C4-2B (cell line): Measurements from ENCODE around the gene ADAM29.
"Not testable (repeated sequence)": the region's sequence is repeated elsewhere in the genome, so short reads cannot be mapped to it uniquely, and the experiment has no call there.

Experiments used
- H3K27ac ChIP-seq: fragments of 450-650 bp; 2 replicates; pipeline ENCODE4 v1.5.1; 2017
- ZFX ChIP-seq: fragments of 450-650 bp; IDR thresholded peaks from 2 replicates; pipeline ENCODE4 v1.6.1; 2017
- TF ChIP-seq, protein P1 (sequence below): fragments of 450-650 bp; conservative IDR thresholded peaks from 2 replicates; pipeline ENCODE4 v1.5.1; 2017; ENCODE audit warnings: mild to moderate bottlenecking

ADAM29 gene

DNA sequence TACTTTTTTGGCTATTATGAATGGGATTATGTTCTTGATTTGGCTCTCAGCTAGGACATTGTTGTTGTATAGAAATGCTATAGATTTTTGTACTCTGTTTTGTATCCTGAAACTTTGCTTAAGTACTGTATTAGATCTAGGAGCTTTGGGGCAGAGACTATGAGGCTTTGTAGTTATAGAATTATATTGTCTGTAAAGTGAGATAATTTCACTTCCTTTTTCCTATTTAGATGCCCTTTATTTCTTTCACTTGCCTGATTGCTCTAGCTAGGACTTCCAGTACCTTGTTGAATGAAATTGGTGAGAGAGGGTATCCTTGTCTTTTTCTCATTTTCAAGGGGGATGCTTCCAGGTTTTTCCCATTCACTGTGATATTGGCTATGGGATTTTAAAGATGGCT is 28.1 kb downstream of the ADAM29 start:
- TF ChIP-seq ZFX, result no peak
- TF ChIP-seq, protein P1, sequence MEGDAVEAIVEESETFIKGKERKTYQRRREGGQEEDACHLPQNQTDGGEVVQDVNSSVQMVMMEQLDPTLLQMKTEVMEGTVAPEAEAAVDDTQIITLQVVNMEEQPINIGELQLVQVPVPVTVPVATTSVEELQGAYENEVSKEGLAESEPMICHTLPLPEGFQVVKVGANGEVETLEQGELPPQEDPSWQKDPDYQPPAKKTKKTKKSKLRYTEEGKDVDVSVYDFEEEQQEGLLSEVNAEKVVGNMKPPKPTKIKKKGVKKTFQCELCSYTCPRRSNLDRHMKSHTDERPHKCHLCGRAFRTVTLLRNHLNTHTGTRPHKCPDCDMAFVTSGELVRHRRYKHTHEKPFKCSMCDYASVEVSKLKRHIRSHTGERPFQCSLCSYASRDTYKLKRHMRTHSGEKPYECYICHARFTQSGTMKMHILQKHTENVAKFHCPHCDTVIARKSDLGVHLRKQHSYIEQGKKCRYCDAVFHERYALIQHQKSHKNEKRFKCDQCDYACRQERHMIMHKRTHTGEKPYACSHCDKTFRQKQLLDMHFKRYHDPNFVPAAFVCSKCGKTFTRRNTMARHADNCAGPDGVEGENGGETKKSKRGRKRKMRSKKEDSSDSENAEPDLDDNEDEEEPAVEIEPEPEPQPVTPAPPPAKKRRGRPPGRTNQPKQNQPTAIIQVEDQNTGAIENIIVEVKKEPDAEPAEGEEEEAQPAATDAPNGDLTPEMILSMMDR, result no peak

DNA sequence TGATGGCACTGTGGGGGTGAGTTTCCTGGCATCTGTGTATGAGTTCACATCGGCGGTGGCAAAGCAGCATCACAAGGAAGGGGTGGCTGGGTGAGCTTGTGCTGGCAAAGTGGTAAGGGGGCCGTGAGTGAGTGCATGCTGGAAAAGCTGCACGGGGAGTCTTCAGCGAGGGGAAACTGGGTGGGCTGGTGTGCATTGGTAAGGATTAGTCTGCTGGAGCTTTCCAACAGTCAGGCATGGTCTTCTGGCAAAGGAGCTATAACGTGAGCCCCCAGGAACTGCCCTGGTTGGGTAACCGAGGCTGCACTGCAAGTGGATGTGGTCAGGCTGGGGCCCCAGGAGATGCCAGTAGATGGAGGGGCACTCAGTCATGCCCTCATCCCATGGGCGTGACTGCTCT is 30.7 kb downstream of the ADAM29 start:
- TF ChIP-seq ZFX, result no peak
- TF ChIP-seq, protein P1, result no peak

More for the DNA sequence above, 28.1 kb downstream of the ADAM29 start:
- no peak overlapping the region for H3K27ac ChIP-seq

DNA sequence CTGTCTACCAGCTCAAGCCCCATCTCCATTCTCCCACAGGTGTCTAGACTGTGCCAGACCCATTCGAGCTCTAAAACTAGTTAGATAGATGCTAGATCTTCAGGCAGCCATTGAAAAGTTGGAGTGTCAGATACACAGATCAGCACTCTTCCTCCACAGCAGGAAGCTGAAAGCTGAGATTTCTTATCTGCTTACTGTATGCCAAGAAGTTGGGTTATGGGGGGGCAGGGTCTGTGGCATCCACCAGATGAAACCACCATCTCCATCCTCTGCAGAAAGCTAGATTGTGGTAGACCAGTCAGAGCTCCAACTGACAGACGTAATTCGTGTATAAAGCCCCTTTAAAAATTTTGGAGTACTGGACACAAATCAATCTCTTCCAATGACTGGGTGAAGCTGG is 54.8 kb downstream of the ADAM29 start:
- no peak overlapping the region for H3K27ac ChIP-seq
- TF ChIP-seq ZFX, result no peak
- TF ChIP-seq, protein P1, result no peak

More for the DNA sequence above, 30.7 kb downstream of the ADAM29 start:
- H3K27ac ChIP-seq, result no peak overlapping the region

DNA sequence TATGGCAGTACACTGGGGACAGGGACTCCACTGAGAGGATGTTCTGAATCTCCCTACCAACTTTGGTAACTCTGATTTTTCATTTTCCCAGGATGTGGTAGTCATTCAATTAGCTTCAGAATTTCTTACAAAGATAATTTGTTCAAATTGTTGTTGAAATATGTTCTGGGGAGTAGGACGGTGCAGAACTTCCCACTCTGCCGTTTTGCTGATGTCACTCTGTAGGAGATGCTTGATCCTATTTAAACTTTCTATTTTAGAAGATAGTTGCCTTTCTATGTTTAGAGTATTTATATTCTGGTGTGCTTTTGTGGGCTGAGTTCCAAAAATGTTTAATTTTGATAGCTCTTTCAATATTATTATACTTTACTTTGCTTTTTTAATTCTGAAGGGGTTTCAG is 55.2 kb downstream of the ADAM29 start:
- TF ChIP-seq, protein P1, result no peak
- TF ChIP-seq ZFX, result no peak
- no peak overlapping the region for H3K27ac ChIP-seq

DNA sequence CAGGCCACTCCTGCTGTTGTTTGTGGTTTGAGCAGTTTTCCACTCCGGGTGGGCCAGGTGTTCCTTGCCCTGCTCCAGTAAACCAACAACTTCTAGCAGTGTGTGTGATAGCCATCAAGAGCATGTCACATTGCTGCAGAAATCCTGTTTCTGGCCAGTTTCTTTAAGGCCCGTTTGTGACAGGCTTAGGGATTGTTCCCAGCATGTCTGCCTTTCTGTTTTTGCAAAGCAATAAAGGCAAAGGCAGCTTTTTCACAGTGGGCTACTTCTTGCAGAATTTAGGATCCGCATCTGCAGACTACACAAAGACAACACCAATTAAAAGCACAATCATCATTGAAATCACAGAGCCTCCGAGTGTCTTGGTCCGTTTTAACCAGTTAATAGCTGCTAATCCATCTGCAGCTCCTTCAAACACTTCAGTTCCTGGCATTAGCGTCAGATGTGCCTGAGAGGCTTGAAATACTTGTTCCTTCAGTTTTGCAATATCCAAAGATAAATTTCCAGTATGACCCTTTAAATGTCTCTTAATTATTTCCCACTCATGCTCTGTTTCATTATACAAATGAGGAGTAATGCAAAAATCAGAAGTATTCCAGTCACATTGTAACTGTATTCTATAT is 65.1 kb downstream of the ADAM29 start:
- TF ChIP-seq ZFX, result no peak
- TF ChIP-seq, protein P1, result no peak
- H3K27ac ChIP-seq, result no peak overlapping the region

DNA sequence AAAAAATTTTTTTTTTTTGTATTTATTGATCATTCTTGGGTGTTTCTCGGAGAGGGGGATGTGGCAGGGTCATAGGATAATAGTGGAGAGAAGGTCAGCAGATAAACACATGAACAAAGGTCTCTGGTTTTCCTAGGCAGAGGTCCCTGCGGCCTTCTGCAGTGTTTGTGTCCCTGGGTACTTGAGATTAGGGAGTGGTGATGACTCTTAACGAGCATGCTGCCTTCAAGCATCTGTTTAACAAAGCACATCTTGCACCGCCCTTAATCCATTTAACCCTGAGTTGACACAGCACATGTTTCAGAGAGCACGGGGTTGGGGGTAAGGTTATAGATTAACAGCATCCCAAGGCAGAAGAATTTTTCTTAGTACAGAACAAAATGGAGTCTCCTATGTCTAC is 65.7 kb downstream of the ADAM29 start:
- H3K27ac ChIP-seq, result not testable (repeated sequence)

DNA sequence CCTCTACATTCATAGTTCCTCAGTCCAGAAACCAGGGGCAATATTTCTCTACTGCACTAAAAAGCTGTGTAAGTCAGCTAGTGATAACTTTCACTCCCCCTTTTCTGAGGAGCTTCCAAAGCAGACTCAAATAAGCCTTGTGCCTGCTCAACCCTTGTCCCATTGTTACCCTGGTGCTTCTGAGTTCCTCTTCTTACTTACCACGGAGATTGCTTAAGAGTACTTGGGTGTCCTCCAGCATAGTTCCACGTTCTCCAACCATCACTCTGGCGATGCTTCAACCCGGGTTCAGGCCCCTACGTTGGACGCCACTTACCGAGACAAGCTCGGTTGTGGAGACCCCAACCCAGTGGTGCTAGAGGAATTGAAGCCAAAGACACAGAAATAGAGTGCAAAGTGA is 71.6 kb downstream of the ADAM29 start:
- no peak overlapping the region for H3K27ac ChIP-seq

More for the DNA sequence above, 71.6 kb downstream of the ADAM29 start:
- TF ChIP-seq, protein P1, result no peak
- no peak for TF ChIP-seq ZFX
